SK-N-MC (cell line): ENCODE results near the gene INF2.

Experiments used
- EZH2 ChIP-seq: fragments of 200-600 bp; sonication (generic); IDR thresholded peaks from one replicate; pipeline ENCODE4 v1.6.1; 2017; ENCODE audit warnings: antibody characterized with exemption
- FOXP2 ChIP-seq: optimal IDR thresholded peaks from 2 replicates; pipeline ENCODE3; 2011; ENCODE audit warnings: mild to moderate bottlenecking, moderate library complexity; ENCODE audit not compliant: insufficient read depth; ENCODE audit errors: extremely low read length, control extremely low read depth
- POLR2AphosphoS5 ChIP-seq: IDR thresholded peaks from 2 replicates; pipeline ENCODE4 v1.6.1; 2012; ENCODE audit warnings: mild to moderate bottlenecking, low read depth, low read length, borderline replicate concordance

DNA sequence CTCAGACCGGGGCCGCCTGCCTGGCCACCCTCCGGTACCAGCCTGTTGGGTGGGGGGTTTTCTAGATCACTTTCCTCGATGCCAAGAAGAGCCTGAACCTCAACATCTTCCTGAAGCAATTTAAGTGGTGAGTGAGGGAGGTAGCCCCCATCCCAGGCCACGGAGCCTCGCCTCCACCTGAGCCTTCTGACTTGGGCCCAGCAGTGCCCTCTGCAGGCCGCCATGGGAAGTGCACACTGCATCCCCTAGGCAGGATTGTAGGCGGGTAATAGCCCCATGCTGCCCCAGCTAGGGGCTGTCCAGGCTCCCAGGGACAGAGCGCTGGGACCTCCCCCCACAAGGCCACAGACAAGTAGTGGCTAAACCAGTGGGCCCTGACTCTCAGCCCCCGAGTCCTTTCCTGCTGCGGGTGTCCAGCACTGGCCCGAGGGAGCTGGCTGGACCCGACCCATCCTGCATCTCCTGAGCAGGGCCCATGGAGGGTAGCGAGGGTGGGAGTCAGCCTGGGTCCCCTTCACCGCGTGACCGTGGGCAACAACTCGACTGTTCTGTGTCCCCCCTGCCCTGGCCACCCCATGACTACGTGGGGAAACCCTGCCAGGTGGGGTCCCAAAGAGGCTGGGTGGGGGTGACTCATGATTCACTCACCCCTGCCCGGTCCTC, 19.3 kb downstream of the INF2 start:
- TF ChIP-seq POLR2AphosphoS5 (peak; percentile 12; the same call in 1 of the 2 replicates), EZH2 (no peak), FOXP2 (peak; percentile 20)
